Measurements from ENCODE around the gene DYNC1I1. TPM values are rescaled to one million over a fixed set of nuclear protein-coding genes. Genes with fewer than 3 reads are reported as not detected.

Gene DYNC1I1
- total RNA-seq, 1 experiment from 2014 or later: 3.6 TPM

DNA sequence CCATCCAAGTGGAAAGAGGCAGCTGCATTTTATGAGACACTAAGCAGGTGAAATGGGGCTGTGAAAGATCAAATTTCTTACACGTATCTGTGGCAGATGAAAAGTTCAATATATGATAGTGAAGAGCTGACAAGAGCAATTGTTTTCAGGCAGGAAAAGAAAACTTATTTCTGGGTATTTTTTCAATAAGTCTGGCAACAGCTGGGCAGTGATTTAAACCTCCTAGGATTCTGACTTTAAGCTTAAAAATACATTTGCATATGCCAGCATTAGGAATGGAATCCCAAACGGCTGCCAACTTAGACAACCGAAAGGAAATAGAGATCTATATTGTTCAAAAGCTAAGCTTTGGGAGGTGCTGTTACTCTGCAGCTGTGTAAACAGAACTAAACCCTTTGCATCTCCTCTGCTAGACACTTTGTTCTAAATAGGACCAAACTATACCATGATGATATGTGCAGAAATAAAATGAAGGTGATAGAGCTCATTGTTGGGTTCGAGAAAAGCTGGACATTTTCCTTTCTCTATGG lies 26.1 kb downstream of the DYNC1I1 start:
- intact Hi-C loops (cut with micrococcal nuclease; ENCODE audit: unreplicated experiment): no loop called here
- POLR2A ChIA-PET (ENCODE audit: low non-redundant PET): no interaction called here
- Histone ChIP-seq H3K27ac (ENCODE audit: low read depth, low read length, poor library complexity, severe bottlenecking) (no peak overlapping the region), H3K4me3 (ENCODE audit: low read depth, low read length, poor library complexity, severe bottlenecking) (no peak overlapping the region), H3K4me1 (ENCODE audit: insufficient read depth, low read length, poor library complexity, severe bottlenecking) (peaks cover 5% of the 10 kb centered on the region), H3K27me3 (replicated peaks; ENCODE audit: insufficient read depth, low read depth, low read length, poor library complexity) (no peaks in the 10 kb centered on the region), H3K9me3 (ENCODE audit: low read depth, low read length, poor library complexity, severe bottlenecking) (no peaks in the 10 kb centered on the region), H3K36me3 (ENCODE audit: insufficient read depth, low read length, poor library complexity, severe bottlenecking) (no peaks in the 10 kb centered on the region)
- TF ChIP-seq, protein P1, sequence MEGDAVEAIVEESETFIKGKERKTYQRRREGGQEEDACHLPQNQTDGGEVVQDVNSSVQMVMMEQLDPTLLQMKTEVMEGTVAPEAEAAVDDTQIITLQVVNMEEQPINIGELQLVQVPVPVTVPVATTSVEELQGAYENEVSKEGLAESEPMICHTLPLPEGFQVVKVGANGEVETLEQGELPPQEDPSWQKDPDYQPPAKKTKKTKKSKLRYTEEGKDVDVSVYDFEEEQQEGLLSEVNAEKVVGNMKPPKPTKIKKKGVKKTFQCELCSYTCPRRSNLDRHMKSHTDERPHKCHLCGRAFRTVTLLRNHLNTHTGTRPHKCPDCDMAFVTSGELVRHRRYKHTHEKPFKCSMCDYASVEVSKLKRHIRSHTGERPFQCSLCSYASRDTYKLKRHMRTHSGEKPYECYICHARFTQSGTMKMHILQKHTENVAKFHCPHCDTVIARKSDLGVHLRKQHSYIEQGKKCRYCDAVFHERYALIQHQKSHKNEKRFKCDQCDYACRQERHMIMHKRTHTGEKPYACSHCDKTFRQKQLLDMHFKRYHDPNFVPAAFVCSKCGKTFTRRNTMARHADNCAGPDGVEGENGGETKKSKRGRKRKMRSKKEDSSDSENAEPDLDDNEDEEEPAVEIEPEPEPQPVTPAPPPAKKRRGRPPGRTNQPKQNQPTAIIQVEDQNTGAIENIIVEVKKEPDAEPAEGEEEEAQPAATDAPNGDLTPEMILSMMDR (conservative IDR thresholded peaks at IDR 0.05; ENCODE audit: low read depth, low read length): 0 out of 2 replicates have a peak, but pooled peaks have one; percentile 26
- no peak for TF ChIP-seq EZH2 (IDR thresholded peaks at IDR 0.05; ENCODE audit: borderline replicate concordance, low read depth, low read length, poor library complexity, severe bottlenecking)
- CTCF ChIA-PET: no interaction called here
- no TSS peak for BruUV-seq (replicated peaks)
- peak; percentile 43 for DNase-seq (ENCODE audit: low spot score)

DNA sequence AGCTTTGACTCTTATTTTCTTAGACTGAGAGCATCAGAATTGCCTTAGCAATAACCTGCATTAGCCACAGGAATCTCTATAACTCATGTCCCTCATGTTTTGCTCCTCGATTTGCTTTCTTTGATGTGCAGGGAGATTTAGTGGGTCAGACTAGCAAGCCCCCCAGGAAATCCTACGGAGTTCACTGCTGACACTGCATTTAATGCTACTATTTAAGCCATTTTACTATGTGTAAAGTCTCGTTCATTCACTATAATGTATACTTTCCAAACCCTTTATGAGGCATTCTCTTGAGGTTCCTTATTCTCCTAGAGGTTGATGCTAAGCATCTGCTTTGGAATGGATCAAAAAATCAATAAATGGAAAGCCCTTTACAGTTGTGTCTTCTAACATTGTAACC lies 28.4 kb downstream of the DYNC1I1 start:
- BruUV-seq (replicated peaks): no TSS peak
- no peak overlapping the region for H3K27ac ChIP-seq (ENCODE audit: low read depth, low read length, poor library complexity, severe bottlenecking)
- POLR2A ChIA-PET (ENCODE audit: low non-redundant PET): no interaction called here
- peaks cover 5% of the 10 kb centered on the region for H3K4me1 ChIP-seq (ENCODE audit: insufficient read depth, low read length, poor library complexity, severe bottlenecking)
- H3K36me3 ChIP-seq (ENCODE audit: insufficient read depth, low read length, poor library complexity, severe bottlenecking): no peaks in the 10 kb centered on the region
- H3K27me3 ChIP-seq (replicated peaks; ENCODE audit: insufficient read depth, low read depth, low read length, poor library complexity): no peaks in the 10 kb centered on the region
- DNase-seq (ENCODE audit: low spot score): no peak
- intact Hi-C loops (cut with micrococcal nuclease; ENCODE audit: unreplicated experiment): no loop called here
- H3K9me3 ChIP-seq (ENCODE audit: low read depth, low read length, poor library complexity, severe bottlenecking): no peaks in the 10 kb centered on the region
- no peak overlapping the region for H3K4me3 ChIP-seq (ENCODE audit: low read depth, low read length, poor library complexity, severe bottlenecking)
- CTCF ChIA-PET: no interaction called here
- no peak for TF ChIP-seq EZH2 (IDR thresholded peaks at IDR 0.05; ENCODE audit: borderline replicate concordance, low read depth, low read length, poor library complexity, severe bottlenecking)
- TF ChIP-seq, protein P1 (conservative IDR thresholded peaks at IDR 0.05; ENCODE audit: low read depth, low read length): no peak

DNA sequence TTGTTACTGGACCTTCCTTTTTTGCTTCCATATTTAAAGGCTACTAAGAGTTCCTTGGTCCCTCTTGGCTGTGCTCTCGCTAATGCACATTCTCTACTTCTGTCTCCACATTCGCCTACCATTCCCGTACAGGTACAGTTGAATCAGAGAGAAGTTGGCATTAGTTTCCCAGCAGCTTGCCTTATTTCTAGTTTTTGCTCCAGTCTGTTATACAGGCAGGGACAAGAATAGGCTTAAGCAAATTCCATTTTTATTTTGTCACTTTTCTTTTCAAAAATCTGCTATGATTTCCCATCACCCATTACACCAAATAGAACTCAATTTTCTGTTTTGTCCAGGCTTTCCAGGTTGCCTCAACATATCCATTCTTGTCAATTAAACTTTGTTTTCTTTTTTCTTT lies 29.9 kb downstream of the DYNC1I1 start:
- Histone ChIP-seq H3K36me3 (ENCODE audit: insufficient read depth, low read length, poor library complexity, severe bottlenecking) (no peaks in the 10 kb centered on the region), H3K27ac (ENCODE audit: low read depth, low read length, poor library complexity, severe bottlenecking) (no peak overlapping the region), H3K4me3 (ENCODE audit: low read depth, low read length, poor library complexity, severe bottlenecking) (no peak overlapping the region), H3K9me3 (ENCODE audit: low read depth, low read length, poor library complexity, severe bottlenecking) (no peaks in the 10 kb centered on the region), H3K4me1 (ENCODE audit: insufficient read depth, low read length, poor library complexity, severe bottlenecking) (peaks cover 5% of the 10 kb centered on the region), H3K27me3 (replicated peaks; ENCODE audit: insufficient read depth, low read depth, low read length, poor library complexity) (no peaks in the 10 kb centered on the region)
- TF ChIP-seq, protein P1 (conservative IDR thresholded peaks at IDR 0.05; ENCODE audit: low read depth, low read length): no peak
- no peak for TF ChIP-seq EZH2 (IDR thresholded peaks at IDR 0.05; ENCODE audit: borderline replicate concordance, low read depth, low read length, poor library complexity, severe bottlenecking)
- DNase-seq (ENCODE audit: low spot score): no peak
- intact Hi-C loops (cut with micrococcal nuclease; ENCODE audit: unreplicated experiment): no loop called here
- CTCF ChIA-PET: no interaction called here
- no TSS peak for BruUV-seq (replicated peaks)
- POLR2A ChIA-PET (ENCODE audit: low non-redundant PET): no interaction called here

All from A673 (cell line).